Peyer's patch (tissue), 4 donors: ENCODE measurements around the gene INTS1.

Experiments
- POLR2A ChIP-seq, 2 donors: fragments of 450-650 bp; IDR thresholded peaks; one replicate each; pipeline ENCODE4 v1.5.1; 2017; ENCODE audit warnings: antibody characterized with exemption in 2 of 2, mild to moderate bottlenecking in 2 of 2, moderate library complexity in 2 of 2
- TF ChIP-seq, protein P1 (sequence below), 6 experiments: fragments of 450-650 bp in 4 of 6; fragments of 200-600 bp in 2 of 6; sonication (generic) in 1 of 6; IDR thresholded peaks; one replicate each; pipeline ENCODE4 v1.5.1; 2017 to 2019; ENCODE audit warnings: antibody characterized with exemption in 6 of 6, mild to moderate bottlenecking in 3 of 6, moderate library complexity in 1 of 6

DNA sequence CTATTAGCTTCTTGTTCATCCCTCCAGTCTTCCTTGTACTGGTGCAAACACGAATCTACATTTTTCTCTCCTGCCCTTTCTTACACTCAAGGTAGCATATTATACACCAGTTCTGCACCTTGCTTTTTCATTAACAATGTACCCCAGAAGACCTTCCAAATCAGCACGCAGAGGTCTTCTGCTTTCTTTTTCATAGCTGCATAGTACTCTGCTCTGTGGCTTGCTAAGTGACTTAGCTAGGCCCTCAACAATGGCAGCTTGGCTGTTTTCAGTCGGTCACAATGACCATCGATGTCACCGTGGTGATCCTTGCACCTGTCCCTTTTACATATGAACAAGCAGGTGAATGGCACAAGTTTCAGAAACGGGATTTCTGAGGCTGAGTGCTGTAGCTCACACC is 21.2 kb upstream of the INTS1 start:
- TF ChIP-seq, protein P1, sequence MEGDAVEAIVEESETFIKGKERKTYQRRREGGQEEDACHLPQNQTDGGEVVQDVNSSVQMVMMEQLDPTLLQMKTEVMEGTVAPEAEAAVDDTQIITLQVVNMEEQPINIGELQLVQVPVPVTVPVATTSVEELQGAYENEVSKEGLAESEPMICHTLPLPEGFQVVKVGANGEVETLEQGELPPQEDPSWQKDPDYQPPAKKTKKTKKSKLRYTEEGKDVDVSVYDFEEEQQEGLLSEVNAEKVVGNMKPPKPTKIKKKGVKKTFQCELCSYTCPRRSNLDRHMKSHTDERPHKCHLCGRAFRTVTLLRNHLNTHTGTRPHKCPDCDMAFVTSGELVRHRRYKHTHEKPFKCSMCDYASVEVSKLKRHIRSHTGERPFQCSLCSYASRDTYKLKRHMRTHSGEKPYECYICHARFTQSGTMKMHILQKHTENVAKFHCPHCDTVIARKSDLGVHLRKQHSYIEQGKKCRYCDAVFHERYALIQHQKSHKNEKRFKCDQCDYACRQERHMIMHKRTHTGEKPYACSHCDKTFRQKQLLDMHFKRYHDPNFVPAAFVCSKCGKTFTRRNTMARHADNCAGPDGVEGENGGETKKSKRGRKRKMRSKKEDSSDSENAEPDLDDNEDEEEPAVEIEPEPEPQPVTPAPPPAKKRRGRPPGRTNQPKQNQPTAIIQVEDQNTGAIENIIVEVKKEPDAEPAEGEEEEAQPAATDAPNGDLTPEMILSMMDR (IDR thresholded peaks at IDR 0.05), result no peak
- TF ChIP-seq POLR2A (IDR thresholded peaks at IDR 0.05), result no peak
